Non-pigmented ciliary epithelial cell (primary cell): Measurements from ENCODE around the gene HES4.

Experiments
- DNase-seq: peaks from one replicate; pipeline ENCODE4 v3.0.0-alpha.2; 2010; ENCODE audit warnings: low read depth

Gene HES4

DNA sequence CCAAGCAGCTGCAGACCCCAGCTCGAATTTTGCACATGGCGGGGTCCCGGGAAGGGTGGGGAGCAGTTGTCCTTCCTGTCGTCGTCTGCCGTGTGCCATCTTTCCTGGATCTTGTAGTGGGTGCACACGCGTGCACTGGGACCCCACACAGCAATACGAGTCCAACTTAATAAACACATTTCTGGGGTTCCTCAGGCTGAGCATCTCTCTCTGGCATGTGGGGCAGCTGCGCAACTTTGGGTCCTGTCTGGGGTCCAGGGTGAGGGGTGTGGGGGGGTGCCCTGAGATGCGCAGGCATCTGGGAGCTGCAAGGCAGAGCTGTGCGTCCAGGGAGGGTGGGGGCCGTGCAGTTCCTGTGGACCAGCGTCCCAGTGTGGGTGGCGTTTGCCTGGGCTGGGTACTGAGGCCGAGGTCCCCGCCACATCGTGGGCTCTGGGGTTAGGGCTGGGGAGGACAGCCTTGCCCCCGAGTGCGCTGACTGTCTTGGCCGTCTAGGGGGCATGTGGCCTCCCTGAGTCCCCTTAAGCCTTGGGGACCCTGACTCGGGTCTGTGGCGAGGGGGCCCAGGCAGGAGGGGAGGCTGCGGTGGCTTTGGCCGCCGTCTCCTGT lies 34.3 kb downstream of the HES4 start:
- DNase-seq: no peak

DNA sequence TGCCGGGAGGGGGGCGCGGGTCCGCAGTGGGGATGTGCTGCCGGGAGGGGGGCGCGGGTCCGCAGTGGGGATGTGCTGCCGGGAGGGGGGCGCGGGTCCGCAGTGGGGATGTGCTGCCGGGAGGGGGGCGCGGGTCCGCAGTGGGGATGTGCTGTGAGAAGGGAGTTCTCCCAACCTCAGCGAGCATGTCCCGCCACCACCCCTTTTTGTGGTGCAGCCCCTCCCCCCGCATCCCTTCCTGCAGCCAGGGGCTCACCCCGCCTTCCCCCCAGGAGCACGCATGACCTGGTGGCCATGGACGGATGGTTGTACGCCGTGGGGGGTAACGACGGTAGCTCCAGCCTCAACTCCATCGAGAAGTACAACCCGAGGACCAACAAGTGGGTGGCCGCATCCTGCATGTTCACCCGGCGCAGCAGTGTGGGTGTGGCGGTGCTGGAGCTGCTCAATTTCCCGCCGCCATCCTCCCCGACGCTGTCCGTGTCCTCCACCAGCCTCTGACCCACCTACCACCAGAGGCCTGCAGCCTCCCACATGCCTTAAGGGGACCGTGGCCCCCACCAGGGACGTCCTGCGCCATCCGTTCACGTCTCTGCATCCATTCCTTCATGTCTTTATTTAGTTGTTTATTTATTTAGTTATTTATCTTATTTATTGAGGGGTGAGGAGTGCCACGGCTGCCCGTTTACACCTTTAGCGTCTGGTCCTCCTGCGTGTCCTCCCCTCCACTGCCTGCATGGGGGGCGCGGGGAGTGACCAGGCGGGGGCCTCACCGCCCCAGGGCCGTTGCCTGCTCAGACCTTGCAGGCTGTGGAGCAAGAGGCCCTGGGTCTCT lies 35.0 kb downstream of the HES4 start:
- DNase-seq: no peak

DNA sequence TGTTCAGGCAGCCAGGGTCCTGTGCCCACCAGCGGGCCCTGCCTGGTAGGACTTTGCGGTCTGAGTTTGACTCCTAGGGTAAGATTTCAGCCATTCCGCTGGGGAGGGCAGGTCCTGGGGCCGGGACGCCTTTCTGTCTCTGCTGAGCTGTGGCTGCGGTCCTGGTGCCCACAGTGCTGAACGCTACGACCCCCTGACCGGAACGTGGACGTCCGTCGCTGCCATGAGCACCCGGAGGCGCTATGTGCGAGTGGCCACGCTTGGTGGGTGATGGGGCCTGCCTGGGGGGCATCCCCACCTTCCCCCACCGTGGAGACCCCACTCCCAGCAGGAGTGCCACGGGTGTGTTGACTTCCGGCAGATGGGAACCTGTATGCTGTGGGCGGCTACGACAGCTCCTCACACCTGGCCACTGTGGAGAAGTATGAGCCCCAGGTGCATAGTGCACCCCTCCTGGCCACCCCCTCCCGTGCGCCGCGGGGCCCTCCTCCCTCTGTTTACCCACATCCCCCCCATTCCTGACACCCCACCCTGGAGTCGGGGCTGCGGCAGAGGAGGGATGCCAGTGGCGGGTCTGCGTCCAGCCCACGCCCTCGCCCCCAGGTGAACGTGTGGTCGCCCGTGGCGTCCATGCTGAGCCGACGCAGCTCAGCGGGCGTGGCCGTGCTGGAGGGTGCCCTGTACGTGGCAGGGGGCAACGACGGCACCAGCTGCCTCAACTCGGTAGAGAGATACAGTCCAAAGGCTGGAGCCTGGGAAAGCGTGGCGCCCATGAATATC lies 36.0 kb downstream of the HES4 start:
- DNase-seq: no peak

DNA sequence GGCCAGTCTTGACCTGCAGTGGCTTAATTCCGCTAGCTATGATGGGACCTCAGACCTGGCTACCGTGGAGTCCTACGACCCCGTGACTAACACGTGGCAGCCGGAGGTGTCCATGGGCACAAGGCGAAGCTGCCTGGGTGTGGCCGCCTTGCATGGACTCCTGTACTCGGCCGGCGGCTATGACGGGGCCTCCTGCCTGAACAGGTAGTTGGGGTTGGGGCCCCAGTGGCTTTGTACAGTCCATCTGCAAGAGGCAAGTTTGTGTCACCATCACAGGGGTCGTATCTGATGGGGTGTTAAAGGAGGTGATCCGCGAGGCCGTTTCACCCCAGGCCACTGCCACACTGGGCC lies 36.6 kb downstream of the HES4 start:
- no peak for DNase-seq

DNA sequence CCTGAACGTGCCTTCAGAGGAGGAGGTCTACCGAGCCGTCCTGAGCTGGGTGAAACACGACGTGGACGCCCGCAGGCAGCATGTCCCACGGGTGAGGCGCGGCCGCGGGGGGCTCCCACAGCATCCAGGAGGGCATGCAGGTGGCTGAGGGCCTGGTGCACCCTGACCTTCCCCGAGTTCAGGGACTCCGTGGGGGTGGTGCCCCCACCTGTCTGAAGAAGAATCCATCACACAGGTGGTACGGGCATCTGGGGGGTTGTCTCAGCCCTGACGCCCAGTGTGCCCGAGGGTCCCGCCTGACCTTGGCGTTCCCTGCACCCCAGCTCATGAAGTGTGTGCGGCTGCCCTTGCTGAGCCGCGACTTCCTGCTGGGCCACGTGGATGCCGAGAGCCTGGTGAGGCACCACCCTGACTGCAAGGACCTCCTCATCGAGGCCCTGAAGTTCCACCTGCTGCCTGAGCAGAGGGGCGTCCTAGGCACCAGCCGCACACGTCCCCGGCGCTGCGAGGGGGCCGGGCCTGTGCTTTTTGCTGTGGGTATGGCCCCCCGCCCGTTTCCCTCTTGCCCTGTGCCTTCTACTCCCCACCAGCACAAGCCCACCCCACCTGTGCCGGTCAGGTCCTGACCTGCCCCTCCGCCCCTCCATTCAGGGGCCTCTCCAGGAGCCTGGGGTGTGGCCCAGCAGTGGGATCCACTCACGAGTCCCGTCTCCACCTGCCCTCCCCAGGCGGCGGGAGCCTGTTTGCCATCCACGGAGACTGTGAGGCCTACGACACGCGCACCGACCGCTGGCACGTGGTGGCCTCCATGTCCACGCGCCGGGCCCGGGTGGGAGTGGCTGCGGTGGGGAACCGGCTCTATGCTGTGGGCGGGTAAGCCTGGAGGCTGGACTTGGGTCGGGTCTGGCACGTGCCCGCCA lies 37.3 kb downstream of the HES4 start:
- DNase-seq: no peak

DNA sequence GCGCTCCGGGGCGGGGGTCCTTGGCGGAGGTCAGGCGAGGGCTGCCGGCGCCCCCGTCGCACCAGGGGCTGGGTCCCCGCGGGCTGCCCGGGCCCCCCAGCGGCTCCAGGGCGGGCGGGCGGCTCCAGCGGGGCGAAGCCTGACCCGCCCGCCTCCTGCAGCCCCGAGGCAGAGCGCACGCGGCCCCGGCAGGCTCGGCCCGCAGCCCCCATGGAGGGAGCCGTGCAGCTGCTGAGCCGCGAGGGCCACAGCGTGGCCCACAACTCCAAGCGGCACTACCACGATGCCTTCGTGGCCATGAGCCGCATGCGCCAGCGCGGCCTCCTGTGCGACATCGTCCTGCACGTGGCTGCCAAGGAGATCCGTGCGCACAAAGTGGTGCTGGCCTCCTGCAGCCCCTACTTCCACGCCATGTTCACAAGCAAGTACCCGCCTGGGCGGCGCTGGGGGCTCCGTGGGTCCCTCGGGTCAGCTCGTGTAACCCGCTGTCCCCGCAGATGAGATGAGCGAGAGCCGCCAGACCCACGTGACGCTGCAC lies 38.7 kb downstream of the HES4 start:
- DNase-seq: no peak

DNA sequence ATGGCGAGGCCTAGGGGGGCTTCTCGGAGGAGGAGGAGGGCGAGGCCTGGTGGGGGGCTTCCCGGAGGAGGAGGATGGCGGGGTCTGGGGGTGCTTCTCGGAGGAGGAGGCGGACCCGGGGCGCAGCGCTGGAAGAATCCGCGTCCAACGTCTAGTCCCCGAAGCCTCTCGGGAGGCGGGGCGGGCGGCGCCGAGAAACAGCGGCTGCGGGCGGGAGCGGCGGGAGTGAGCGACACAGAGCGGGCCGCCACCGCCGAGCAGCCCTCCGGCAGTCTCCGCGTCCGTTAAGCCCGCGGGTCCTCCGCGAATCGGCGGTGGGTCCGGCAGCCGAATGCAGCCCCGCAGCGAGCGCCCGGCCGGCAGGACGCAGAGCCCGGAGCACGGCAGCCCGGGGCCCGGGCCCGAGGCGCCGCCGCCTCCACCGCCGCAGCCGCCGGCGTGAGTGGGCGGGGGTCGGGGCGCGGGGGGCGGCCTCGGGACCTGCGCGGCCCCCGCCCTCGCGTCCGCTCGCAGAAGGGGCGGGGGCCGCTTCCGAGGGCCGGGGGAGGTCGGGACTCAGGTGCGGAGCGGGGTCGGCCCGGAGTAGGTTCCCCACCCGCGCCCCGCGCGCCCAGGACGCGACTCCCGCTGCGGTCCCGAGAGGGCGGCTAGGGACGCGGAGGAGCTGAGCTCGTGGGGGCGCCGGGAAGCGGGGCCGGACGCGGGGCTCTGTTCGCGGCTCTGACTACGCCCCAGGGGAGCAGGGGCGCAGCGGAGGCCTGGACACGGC lies 39.4 kb downstream of the HES4 start, which contains the start of gene KLHL17:
Gene KLHL17, plus strand, starts transcription at position 222 of the 769 bp plus-strand sequence. Its CDS starts 110 bp downstream, at position 332.
- DNase-seq: no peak

DNA sequence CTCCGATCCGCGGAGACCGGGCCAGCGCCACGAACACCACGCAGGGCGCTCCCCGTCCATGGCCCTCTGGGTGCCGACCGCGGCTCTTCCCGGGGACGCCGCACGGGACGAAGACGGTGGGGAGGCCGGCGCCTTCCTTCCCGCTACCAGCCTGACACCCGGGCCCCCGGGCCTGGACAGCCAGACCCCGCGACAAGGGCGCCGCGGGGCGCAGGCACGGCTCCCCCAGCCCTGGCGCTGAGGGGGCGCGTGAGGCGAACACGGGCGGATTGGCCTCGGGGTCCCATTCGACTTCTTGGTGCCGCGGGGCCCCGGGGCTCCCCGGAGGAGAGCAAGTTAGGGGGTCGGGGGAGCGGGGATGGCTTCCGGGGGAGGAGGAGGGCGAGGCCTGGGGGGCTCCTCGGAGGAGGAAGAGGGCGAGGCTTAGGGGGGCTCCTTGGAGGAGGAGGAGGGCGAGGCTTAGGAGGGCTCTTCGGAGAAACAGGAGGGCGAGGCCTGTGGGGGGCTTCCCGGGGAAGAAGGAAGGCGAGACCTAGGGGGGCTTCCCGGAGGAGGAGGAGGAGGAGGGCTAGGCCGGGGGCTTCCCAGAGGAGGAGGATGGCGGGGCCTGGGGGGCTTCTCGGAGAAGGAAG lies 40.0 kb downstream of the HES4 start:
- DNase-seq: no peak

DNA sequence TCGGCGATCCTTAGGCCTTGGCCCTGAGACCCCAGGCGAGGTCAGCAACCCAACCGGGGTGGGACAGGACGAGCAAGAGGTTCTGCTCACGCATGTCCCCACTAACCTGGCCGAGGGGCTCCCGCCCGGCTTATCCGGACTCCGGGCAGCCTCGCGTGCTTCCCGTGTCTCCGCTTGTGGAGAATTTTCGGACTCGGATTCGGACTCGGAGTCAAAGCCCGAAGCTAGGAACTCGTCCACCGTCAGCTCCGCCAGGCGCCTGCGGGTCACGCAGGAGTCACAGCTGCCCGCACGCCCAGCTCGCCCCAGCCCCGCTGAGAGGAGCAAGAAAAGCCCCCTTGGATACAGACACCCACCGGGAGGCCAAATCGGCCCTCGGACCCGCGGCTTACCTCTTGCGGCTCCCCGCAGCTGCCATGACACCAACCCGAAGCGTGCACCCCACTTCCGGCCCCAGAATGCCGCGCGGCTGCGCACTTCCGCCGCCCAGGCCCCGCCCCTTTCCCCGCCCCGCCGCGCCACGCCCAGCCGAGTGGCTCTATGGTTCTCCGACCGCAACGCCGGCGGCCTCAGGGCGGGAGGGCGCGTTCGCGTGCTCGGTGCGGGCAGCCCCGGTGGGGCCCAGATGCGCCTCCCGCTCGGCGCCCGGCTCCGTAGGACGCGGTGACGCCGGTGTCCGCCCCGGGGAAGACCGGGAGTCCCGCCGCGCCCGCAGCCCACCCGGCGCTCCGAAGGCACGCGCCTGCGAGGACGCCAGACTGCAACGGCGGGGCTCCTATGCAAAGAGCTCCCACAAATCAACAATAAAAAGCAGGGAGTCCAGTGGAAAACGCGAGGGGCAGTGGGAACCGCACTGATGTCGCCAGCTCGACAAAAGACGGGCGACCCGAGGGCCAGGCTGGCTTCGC lies 40.8 kb downstream of the HES4 start, which contains the start of gene NOC2L:
Gene NOC2L, minus strand, starts transcription at position 434 of the 908 bp plus-strand sequence. Its CDS starts 16 bp downstream, at position 418.
- no peak for DNase-seq

DNA sequence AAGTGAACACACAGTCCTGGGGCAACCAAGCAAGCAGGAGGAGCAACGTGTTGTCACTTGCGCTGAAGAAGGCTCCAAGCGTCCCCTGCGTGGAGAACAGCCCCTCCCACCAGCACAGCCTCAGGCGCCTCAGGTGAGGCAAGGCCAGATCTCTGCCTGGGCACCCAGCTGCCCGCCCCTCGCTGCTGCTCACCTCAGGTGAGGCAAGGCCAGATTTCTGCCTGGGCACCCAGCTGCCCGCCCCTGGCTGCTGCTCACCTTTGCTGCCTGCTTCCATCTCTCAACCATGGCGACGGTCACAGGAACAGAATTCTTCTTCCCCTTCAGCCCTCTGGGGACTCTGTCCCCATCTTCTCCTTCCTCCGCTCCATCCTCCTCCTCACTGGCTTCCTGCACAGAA lies 43.3 kb downstream of the HES4 start:
- no peak for DNase-seq

DNA sequence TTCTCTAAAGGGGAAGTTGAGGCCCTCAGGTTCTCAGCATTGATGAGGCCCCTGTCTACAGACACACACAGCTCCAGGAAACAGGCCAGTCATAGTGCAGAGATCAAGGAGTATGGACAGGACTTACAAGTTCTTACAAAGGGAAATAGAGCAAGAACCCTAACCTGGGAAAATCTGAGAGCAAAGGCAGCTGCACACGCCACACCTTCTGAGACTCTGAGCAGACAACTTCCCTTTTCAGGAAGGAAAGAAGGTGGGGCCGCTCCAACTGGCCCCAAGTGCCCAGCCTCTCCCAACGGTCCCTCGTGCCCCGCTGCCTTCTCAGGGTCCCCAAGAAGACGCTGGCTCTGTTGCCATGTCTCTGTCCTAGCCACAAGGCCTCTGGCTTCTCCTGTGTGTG lies 44.4 kb downstream of the HES4 start:
- DNase-seq: no peak

DNA sequence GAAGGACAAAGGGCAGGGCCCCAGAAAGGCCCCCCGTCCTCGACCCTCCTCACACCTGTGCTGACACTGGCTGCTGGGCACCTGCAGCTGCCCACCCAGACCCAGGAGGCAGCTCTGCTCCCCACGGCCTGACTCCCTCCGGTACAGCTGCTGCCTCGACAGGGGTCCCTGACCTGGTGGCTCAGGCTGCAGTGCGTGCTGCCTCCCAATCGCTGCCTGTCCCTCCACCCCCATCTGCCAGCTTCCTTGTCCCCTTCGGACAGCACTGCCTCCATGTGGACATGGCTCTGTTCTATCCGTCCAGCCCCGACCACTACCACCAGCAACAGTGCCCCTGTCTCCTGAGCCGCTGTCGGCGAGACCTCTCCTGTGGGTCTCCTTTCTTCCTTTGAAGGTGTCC lies 45.0 kb downstream of the HES4 start:
- DNase-seq: no peak

DNA sequence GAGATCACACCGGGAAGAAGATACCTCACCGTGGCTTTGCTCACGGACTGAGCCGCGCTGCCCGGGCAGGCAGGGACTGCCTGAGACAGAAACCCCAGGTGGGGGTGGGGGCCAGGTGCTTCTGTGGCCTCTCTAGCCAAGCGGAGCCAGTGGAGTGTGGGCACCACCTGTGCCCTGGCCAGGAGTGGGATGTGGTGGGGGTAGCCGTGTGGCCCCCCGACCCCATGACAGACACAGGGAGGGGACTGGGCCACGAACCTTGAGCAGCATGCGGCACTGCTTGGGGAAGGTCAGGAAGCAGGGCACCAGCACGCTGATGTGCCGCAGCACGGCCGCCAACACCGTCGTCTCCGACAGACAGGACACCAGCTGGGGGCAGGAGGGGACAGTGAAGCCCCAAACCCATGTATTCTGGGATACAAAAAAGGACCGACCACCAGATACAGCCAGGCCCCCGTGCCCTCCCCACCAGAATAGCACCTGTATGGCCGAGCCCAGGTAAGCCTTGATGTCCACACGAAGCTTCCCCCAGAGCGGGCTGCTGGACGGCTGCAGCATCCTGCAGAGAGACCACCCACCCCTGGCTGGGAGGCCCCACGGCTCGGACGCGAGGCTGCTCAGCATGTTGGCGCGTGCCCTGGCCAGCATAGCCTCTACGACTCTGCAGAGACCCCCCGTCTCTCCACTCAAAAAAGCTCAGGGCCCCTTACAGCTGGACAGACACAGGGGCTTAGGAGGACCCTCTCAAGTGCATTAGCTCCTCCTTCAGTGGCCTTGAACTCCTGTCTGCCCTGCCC lies 46.2 kb downstream of the HES4 start:
- DNase-seq: no peak

DNA sequence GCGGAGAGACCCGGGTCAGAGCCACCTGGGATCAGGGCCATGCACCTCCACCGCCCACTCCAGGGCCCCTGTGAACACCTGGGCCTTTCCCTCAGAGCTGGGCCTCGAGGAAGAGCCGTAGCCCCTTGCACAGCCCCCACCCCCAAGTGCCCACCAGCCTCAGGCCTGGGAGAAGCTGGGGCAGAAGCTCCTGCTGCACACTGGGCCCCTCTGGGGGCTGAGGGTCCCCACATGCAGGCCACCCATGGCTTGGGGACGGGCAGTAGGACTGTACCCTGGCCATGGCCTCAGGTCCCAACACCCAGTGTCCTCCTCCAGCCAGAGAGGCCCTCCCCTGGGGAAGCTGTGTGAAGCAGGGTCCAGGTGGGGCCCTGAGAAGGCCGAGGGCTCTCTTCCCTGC lies 47.3 kb downstream of the HES4 start:
- no peak for DNase-seq

DNA sequence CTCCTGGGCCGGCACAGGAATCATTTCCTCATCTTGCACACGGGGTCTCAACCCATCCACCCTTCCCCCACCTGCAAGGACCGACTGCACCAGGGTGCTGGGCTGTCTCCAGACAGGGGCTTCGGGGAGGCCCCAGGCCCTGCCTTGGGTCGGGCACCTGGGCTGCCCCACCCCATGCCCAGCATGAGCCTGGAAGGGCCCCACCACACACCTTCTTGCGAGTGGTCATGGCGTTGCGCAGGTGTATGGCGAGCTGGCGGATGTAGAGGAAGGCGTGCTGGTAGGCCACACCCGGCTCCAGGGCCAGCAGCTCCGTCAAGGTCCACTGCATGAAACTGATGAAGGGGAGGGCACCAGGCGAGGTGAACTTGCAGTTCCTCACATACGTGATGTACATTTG lies 47.7 kb downstream of the HES4 start:
- no peak for DNase-seq

DNA sequence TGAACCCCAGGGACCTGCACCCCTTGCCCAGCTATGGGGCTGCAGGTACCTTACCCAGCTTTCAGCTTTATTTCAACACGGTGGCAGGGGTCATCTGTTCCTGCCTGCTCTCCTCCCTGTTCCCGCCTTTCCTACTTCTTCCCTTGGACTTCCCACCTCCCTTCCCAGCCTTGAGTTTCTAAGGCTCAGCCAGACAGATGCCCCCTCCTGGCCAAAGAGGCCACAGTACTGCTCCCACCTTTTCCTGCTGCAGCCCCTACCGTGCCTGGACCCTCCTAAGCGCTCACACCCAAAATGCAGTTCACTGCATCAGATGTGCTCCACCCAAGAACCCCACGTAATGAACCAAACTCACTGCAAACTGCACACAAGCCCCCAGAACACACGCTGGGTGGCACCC lies 48.5 kb downstream of the HES4 start:
- no peak for DNase-seq

DNA sequence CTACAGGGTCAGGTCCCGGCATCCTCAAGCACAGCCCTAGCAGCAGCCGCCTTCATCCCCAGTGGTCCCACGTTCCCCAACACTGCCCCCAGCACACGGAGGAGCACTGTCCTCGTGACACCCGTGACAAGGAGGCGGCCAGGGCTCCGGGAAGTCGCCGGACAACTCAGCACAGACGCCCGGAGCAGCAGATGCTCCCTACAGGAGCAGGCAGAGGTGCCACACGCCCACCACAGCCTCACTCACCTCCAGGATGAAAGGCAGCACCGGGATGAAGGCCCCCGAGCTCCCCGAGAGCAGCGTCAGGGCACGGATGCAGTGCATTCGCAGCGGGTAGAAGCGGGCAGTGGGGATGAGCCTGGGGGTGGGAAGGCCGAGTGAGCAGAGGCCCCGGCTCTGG lies 49.0 kb downstream of the HES4 start:
- DNase-seq: no peak

DNA sequence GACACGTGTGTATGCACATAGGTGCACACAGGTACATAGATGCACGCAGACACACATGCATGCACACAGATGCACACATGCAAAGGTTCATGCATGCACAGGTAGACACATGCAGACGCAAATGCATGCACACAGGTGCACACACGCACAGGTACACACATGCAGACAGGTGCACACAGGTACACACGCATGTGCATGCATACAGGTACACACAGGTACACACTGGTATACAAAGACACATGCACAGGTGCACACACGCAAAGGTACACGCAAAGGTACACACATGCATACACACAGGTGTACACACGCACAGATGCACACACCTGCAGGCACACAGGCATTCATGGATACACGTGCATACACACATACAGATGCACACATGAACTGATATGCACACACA lies 49.6 kb downstream of the HES4 start:
- no peak for DNase-seq
